Neural cell (in vitro differentiated cells): Measurements from ENCODE around the gene SPEM3.

ENCODE experiments used
- CTCF ChIP-seq: fragments of 450-650 bp; IDR thresholded peaks from 2 replicates; pipeline ENCODE4 v1.5.1; 2014; ENCODE audit warnings: antibody characterized with exemption, mild to moderate bottlenecking, moderate library complexity; ENCODE audit not compliant: poor library complexity, severe bottlenecking
- POLR2AphosphoS5 ChIP-seq: IDR thresholded peaks from 2 replicates; pipeline ENCODE4 v1.6.1; 2012
- RAD21 ChIP-seq: fragments of 450-650 bp; conservative IDR thresholded peaks from 2 replicates; pipeline ENCODE4 v1.6.1; 2014; ENCODE audit warnings: antibody characterized with exemption, mild to moderate bottlenecking, moderate library complexity
- REST ChIP-seq: IDR thresholded peaks from 2 replicates; pipeline ENCODE4 v1.6.1; 2012; ENCODE audit warnings: borderline replicate concordance
- SMC3 ChIP-seq: fragments of 450-650 bp; conservative IDR thresholded peaks from 2 replicates; pipeline ENCODE4 v1.6.1; 2014; ENCODE audit warnings: antibody characterized with exemption, mild to moderate bottlenecking, moderate library complexity; ENCODE audit not compliant: poor library complexity
- TAF1 ChIP-seq: IDR thresholded peaks from 2 replicates; pipeline ENCODE4 v1.6.1; 2012; ENCODE audit warnings: low read depth

GRCh38 chr17:7388856-7389255, 39.8 kb upstream of the SPEM3 start:
- TF ChIP-seq CTCF, result no peak
- TF ChIP-seq TAF1, result no peak
- no peak for TF ChIP-seq POLR2AphosphoS5
- TF ChIP-seq SMC3, result no peak
- no peak for TF ChIP-seq REST
- TF ChIP-seq RAD21, result no peak
